ES-I3 (cell line): Measurements from ENCODE around the gene PEX14.
"Not testable (repeated sequence)": the region's sequence is repeated elsewhere in the genome, so short reads cannot be mapped to it uniquely, and the experiment has no call there.

Experiments used
- H3K36me3 ChIP-seq: 2 replicates; pipeline ENCODE4 v1.6.1; 2013; ENCODE audit warnings: mild to moderate bottlenecking, low read length, control low read depth, moderate library complexity; ENCODE audit not compliant: insufficient read depth
- H3K4me1 ChIP-seq: 2 replicates; pipeline ENCODE4 v1.6.1; 2013; ENCODE audit warnings: mild to moderate bottlenecking, control low read depth, low read length; ENCODE audit not compliant: insufficient read depth
- H3K9ac ChIP-seq: 2 replicates; pipeline ENCODE4 v1.6.1; 2013; ENCODE audit warnings: low read depth, mild to moderate bottlenecking, low read length, moderate library complexity
- H3K9me3 ChIP-seq: 2 replicates; pipeline ENCODE4 v1.6.1; 2013; ENCODE audit warnings: mild to moderate bottlenecking, low read length, moderate library complexity; ENCODE audit not compliant: control insufficient read depth, insufficient read depth

The PEX14 gene

DNA sequence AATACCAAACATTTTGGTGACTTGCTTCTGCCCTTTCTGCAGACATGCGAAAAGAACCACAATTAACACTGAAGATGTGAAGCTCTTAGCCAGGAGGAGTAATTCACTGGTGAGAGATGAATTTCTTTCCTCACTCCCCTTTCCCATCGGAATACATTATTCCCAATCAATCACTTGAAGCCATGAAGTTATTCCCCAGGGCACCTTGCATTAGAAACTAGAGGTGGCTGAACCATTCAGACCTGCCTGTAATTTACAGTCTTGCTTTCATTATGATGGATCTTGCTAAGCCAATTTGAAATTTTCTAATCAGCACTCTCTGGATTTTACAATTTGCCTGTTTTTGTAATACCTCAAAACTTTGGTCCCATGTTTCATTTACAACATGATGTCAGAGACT, 34.4 kb upstream of the PEX14 start:
- Histone ChIP-seq H3K9me3 (no peaks in the 10 kb centered on the region), H3K9ac (no peak overlapping the region), H3K36me3 (peaks cover 5% of the 10 kb centered on the region; the same call in 1 of the 2 replicates), H3K4me1 (no peaks in the 10 kb centered on the region)

DNA sequence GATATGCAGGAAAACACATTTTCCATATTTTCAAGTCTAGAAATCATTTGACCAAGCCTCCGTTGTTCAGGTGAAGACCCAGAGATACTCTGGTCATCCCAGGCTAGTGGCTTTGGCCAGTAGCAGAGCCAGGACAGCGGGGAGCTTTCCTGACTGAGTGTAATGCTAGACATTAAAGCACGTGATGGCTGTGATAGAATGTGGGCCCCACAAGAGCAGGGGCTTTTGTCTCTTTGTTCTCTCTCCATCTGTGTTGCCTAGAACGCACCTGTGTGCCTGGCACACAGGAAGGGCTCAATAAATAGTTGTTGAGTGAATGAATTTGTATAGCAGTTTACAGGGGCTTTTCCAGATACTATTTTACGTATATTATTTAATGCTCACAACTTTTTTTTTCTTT, 34.0 kb upstream of the PEX14 start:
- no peak overlapping the region for H3K9ac ChIP-seq
- peaks cover 5% of the 10 kb centered on the region; the same call in 1 of the 2 replicates for H3K36me3 ChIP-seq
- H3K4me1 ChIP-seq, result no peaks in the 10 kb centered on the region
- no peaks in the 10 kb centered on the region for H3K9me3 ChIP-seq

DNA sequence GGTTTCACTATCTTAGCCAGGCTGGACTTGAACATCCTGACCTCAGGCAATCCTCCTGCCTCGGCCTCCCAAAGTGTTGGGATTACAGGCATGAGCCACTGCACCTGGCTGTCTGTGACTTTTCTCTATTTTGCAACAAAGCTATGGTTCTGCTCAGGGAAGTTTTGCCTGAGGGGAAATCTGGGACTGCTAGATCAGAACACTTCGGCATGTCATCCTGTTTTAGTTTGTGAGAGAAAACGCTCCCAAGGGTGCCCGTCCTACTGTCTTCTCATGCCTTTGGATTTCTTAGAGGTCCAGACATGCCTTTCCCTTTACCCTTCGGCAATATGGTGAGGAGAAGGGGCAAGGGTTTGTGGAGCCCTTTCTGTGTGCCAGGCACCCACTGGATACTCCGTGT, 30.5 kb upstream of the PEX14 start:
- no peaks in the 10 kb centered on the region for H3K4me1 ChIP-seq
- H3K36me3 ChIP-seq, result peaks cover 5% of the 10 kb centered on the region; the same call in 1 of the 2 replicates
- H3K9me3 ChIP-seq, result no peaks in the 10 kb centered on the region
- no peak overlapping the region for H3K9ac ChIP-seq

DNA sequence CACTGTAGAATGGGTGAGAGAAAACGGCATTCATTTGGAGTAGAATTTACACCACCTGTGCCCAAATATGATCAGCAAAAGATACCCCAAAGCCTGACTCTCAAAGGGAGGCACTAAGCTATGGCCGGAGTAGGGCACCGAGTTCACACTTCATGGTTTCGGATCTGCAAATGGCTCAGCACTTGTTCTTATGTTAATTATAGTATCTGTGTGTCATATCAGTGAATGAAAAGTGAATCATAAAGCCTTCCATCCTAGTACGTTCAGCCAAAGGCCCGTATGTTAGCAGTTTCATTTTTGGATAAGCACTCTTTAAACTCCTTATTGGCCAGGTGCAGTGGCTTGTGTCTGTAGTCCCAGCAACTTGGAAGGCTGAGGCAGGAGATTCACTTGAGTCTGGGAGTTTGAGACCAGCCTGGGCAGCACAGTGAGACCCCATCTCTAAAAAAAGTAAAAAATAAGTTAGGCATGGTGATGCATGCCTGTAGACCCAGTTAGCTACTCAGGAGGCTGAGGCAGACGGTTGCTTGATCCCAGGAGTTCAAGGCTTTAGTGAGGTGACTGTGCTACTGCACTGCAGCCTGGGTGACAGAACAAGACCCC, 29.9 kb upstream of the PEX14 start:
- Histone ChIP-seq H3K9ac (no peak overlapping the region), H3K36me3 (peaks cover 5% of the 10 kb centered on the region; the same call in 1 of the 2 replicates), H3K9me3 (no peaks in the 10 kb centered on the region), H3K4me1 (peaks cover 3% of the 10 kb centered on the region; the same call in 1 of the 2 replicates)

DNA sequence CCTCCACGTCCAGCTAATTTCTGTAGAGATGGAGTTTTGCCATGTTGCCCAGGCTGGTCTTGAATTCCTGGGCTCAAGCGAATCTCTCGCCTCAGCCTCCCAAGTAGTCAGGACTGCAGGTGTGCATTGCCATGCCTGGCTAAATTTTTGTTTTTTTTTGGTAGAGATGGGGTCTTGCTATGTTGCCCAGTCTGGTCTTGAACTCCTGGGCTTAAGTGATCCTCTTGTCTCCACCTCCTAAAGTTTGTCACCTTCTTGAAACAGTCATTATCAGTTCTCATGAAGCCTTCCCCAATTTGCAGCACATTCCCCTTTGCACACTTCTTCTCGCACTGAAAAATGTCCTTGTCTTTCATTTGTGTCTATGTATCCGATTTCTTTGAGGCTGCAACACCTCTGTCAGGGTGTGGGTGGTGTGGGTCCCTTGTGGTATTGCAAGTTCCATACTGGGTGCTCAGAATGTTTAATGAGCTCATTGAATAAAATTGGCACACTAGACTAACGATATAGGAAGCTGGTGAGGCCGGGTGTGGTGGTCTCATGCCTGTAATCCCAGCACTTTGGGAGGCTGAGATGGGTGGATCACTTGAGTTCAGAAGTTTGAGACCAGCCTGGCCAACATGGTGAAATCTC, 27.8 kb upstream of the PEX14 start:
- peaks cover 14% of the 10 kb centered on the region for H3K4me1 ChIP-seq
- H3K9me3 ChIP-seq, result no peaks in the 10 kb centered on the region
- no peak overlapping the region for H3K9ac ChIP-seq
- no peaks in the 10 kb centered on the region for H3K36me3 ChIP-seq

DNA sequence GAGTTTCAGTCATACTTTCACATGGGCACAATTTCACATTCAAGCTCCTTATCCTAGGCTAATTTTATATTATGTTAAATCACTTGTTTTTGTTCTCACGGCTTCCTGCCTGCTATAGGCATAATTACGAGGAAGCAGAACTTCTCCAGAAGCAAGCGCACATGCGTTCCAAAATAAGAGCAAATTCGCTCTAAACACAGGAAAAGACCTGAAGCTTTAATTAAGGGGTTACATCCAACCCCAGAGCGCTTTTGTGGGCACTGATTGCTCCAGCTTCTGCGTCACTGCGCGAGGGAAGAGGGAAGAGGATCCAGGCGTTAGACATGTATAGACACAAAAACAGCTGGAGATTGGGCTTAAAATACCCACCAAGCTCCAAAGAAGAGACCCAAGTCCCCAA, 25.0 kb upstream of the PEX14 start, which contains the start of gene CORT:
Gene CORT (plus strand): TSS at position 281 of the 400 bp plus-strand sequence. CDS start 193 bp downstream, outside the sequence.
- Histone ChIP-seq H3K9me3 (no peaks in the 10 kb centered on the region), H3K9ac (no peak within 1 kb of the TSS), H3K36me3 (no peaks in the 10 kb centered on the region), H3K4me1 (peaks cover 14% of the 10 kb centered on the region)

DNA sequence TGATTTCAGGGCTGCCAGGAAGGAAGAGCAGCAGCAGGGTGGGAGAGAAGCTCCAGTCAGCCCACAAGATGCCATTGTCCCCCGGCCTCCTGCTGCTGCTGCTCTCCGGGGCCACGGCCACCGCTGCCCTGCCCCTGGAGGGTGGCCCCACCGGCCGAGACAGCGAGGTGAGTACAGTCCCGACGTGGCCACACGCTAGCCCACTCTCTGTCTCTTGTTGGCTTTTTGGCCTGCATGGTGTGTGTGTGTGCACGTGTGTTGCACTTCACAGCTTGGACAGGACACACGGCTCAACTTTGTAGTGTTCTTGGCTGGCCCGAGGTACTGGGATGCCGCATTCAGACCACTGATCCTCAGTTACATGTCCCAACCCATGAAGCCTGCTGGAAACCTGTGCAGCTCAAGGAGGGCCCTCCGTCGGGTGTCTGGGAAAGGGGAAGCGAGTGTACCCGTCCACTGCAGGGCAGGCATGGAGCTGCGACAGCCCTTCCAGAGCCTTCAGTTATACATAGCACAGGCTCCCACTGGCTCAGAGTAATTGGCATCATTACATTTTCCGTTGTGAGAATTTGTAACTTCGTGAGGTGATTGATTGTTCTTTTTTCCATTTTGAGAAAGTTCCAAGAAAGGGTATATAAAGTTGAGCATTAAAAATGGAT, 24.5 kb upstream of the PEX14 start:
- Histone ChIP-seq H3K36me3 (no peaks in the 10 kb centered on the region), H3K4me1 (peaks cover 14% of the 10 kb centered on the region), H3K9ac (no peak overlapping the region), H3K9me3 (no peaks in the 10 kb centered on the region)

DNA sequence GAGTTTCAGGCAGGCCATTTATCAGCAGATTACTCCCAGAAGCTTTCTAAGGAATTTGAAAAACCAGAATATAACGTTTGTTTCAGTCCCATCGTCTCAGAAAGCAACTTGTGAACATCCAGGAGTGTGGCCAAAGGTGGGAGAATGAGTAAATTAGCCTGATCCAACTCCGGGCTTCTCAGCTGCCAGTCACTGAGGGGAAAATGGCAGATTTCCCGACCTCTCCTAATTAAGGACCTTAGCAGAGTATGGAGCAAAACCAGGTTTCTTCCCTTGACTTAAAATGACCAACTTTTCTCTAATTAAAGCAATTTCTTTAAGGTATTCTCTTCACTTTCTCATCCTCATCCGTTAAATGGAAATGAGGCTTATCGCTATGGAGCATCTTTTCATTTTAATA, 23.9 kb upstream of the PEX14 start:
- H3K9me3 ChIP-seq, result no peaks in the 10 kb centered on the region
- H3K9ac ChIP-seq, result no peak overlapping the region
- peaks cover 14% of the 10 kb centered on the region for H3K4me1 ChIP-seq
- H3K36me3 ChIP-seq, result no peaks in the 10 kb centered on the region

DNA sequence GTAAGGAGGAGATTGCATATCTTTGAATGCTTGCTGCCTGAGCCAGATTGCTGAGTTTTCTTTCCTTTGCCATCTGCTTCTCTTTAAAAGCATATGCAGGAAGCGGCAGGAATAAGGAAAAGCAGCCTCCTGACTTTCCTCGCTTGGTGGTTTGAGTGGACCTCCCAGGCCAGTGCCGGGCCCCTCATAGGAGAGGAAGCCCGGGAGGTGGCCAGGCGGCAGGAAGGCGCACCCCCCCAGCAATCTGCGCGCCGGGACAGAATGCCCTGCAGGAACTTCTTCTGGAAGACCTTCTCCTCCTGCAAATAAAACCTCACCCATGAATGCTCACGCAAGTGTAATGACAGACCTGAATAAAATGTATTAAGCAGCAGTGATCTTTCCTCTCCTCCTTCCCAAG, 23.5 kb upstream of the PEX14 start:
- no peaks in the 10 kb centered on the region for H3K9me3 ChIP-seq
- H3K4me1 ChIP-seq, result peaks cover 14% of the 10 kb centered on the region
- H3K36me3 ChIP-seq, result no peaks in the 10 kb centered on the region
- H3K9ac ChIP-seq, result peak overlapping the region; percentile 2; the same call in 1 of the 2 replicates

DNA sequence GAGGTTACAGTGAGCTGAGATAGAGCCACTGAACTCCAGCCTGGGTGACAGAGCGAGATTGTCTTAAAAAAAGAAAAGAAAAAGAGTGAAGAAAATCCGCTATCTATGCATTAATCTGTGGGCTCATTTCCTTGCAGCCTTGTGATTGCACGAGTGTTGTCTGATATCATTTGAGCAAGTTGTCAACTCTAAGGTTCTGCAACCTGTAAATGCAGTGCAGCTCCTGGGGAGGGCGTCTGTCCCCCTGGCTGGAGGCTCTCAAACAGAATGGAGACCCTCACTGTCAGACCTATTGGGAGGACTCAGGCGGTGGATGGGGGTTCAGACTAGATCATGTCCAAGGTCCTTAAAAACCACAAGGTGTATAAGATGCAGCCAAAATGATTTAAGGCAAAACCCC, 18.7 kb upstream of the PEX14 start:
- Histone ChIP-seq H3K4me1 (peaks cover 11% of the 10 kb centered on the region), H3K36me3 (peaks cover 1% of the 10 kb centered on the region; the same call in 1 of the 2 replicates), H3K9ac (no peak overlapping the region), H3K9me3 (no peaks in the 10 kb centered on the region)

DNA sequence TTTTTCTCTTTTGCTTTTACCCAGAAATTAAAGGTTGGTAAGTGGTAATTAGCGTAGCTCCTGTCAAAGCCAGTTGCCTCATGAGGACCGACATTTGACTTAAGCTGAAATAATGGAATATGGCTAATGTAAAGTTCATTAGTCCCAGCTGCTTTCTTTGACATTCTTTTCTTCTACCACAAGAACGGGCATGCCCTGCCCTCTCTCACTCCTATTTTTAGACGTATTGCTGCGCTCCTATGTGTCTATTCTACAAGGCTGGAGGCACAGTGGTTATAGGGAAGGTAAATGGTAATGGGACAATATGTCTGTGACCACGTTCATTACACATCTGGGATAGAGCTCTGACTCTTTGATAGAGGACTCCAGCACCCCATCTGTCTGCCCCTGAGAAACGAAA, 18.1 kb upstream of the PEX14 start:
- Histone ChIP-seq H3K4me1 (0 out of 2 replicates have a peak, but pooled peaks cover 5% of the 10 kb centered on the region), H3K9ac (no peak overlapping the region), H3K36me3 (peaks cover 5% of the 10 kb centered on the region; the same call in 1 of the 2 replicates), H3K9me3 (no peaks in the 10 kb centered on the region)

DNA sequence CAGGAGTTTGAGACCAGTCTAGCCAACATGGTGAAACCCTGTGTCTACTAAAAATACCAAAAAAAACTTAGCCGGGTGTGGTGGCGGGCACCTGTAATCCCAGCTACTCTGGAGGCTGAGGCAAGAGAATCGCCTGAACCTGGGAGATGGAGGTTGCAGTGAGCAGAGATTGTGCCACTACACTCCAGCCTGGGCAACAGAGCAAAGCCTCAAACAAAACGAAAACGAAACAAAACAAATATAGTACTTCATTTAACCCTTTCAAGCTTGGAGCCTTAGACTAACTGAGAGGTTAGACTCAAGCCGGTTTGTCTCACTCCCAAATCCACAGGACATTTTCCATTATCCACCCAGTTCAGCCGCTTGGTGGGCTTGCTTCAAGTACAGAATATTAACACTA, 17.3 kb upstream of the PEX14 start:
- not testable (repeated sequence) for H3K9me3 ChIP-seq, H3K9ac ChIP-seq

DNA sequence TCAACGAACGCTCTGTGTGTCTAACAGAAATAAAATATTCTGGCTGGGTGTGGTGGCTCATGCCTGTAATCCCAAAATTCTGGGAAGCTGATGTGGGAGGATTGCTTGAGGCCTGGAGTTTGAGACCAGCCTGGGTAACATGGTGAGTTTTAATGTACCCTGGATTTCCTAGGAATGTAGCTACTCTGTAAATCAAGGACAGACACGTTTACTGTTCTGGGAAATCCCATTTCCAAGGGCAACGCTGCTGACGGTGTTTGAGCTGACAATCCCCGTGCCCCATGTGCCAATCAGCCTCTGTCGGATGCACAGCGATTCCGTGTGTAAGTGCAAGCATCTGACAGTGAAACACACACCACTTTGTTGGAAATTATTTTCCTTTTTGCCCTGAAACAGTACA, 16.9 kb upstream of the PEX14 start:
- Histone ChIP-seq H3K36me3 (peaks cover 5% of the 10 kb centered on the region), H3K9ac (no peak overlapping the region), H3K9me3 (no peaks in the 10 kb centered on the region), H3K4me1 (0 out of 2 replicates have a peak, but pooled peaks cover 3% of the 10 kb centered on the region)

More for the DNA sequence above, 17.3 kb upstream of the PEX14 start:
- not testable (repeated sequence) for H3K36me3 ChIP-seq, H3K4me1 ChIP-seq

DNA sequence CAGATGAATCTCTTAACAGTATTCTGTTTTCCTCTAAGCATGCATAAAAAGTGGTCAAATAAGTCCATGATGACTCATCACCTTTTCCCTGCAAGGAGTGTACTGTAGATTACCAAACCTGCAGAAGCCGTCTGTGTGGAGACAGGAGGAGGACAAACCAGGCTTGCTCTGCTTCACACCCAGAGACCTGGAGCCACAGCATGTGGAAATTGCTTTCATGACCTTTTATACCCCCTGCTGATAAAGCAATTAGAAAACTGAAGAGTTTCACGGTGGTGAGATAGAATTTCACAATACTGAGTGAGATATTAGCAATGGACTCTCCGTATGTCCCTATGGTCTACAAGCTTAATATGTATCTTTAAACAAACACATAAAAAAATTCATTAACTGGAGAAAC, 15.6 kb upstream of the PEX14 start:
- H3K9me3 ChIP-seq, result no peaks in the 10 kb centered on the region
- peaks cover 5% of the 10 kb centered on the region for H3K36me3 ChIP-seq
- 0 out of 2 replicates have a peak, but pooled peaks cover 3% of the 10 kb centered on the region for H3K4me1 ChIP-seq
- H3K9ac ChIP-seq, result no peak overlapping the region; the same call in 1 of the 2 replicates

DNA sequence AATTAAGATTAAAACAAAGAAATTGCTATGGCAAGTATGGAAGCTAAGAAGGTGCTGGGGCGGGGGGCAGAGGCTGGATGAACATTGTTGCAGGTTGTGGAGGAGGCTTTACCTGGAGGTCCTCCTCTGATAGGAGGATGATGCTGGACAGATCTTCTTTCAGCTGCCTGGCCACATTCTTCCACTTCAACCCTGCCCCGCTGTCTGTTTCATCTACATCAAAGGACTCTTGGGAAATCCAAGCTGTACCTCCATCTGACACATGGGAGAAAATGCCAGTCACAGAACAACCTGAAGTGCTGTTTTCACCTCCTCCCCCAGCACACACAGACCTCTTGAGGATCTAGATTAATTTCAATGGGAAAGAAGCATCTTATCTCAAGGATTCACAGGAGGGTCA, 7.7 kb upstream of the PEX14 start:
- H3K36me3 ChIP-seq, result peaks cover 33% of the 10 kb centered on the region
- H3K9me3 ChIP-seq, result no peaks in the 10 kb centered on the region
- H3K4me1 ChIP-seq, result no peaks in the 10 kb centered on the region; the same call in 1 of the 2 replicates
- no peak overlapping the region for H3K9ac ChIP-seq
